ENCODE measurements around the gene CPLANE1.
"Not testable (repeated sequence)": the region's sequence is repeated elsewhere in the genome, so short reads cannot be mapped to it uniquely, and the experiment has no call there.

Gene CPLANE1

DNA sequence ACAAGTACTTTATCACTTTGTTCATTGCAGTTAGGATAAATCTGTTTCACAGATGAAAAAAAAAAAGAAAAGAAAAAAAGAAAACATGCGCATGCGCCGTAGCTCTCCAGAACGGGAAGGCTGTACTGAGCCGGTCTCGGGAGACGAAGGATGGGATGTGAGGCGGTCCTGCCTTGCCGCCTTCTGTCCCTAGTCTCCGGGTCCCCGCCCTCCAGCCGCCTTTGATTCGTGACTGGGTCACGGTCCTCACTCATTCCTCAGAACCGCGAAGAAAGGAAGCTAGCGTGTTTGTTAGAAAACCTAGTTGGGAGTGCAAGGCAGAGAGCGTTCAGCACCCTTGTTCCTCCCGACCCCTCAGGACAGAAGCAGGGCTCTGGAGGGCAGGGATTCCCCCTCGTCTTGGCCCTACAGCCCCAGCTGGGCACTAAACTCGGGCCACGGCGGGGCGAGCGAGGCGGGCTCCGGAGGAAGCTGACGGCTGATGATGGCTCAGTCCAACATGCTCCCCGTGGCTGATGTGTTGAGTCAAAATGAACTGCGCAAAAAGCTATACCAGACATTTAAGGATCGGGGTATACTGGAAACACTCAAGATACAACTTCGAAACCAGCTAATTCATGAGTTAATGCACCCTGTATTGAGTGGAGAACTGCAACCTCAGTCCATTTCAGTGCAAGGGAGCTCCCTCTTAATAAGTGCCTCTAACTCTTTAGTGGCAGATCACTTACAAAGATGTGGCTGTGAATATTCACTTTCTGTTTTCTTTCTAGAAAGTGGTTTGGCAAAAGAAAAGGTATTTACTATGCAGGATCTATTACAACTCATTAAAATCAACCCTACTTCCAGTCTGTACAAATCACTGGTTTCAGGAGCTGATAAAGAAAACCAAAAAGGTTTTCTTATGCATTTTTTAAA lies 40.0 kb downstream of the CPLANE1 start:
- DNase-seq (ENCODE audit: low read depth, low spot score) = no peak

DNA sequence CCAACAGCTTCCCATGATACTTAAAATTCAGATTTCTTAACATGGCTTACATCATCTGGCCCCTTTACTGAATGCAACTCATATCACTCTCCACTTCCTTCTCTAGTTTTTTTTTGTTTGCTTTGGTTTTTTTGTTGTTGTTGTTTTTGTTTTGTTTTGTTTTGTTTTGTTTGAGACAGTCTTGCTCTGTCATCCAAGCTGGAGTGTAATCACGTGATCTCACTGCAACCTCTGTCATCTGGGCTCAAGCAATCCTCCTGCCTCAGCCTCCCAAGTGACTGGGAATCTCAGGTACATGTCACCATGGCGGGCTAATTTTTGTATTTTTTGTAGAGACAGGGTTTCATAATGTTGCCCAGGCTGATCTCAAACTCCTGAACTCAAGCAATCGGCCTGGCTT lies 41.4 kb downstream of the CPLANE1 start:
- no peak for DNase-seq (ENCODE audit: low read depth, low spot score)

DNA sequence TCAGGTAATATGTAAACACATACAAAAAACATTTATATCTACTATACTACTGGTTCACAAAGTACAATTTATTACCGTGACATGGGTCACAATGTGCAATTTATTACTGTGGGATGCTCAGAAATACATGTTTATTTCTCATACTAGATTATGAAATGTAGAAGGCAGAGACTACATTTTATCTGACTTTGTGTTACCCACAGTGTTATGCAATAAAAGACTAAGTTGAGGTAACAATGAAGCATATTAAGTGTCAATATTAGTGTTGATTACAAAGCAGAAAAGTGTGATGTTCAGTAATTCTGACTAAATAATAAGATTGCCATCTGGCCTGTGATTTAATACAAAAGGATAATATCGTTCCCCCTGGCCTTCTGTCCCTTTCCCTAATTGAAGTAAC lies 42.4 kb downstream of the CPLANE1 start:
- DNase-seq (ENCODE audit: low read depth, low spot score) = no peak

DNA sequence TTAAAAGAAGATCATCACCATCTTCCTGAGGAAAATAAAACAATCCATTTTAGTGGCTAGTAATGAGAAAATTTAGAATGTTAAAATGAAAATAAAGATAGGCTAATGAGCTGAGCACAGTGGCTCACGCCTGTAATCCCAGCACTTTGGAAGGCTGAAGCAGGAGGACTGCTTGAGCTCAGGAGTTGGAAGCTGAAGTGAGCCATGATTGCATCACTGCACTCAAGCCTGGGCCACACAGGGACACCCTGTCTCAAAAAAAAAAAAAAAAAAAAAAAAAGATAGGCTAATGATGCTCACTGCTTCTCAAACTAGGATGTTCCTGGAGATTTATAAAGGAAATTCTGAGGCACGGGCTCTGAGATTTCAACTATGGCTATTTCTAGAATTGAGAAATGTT lies 50.3 kb downstream of the CPLANE1 start:
- DNase-seq (ENCODE audit: low read depth, low spot score) = no peak

DNA sequence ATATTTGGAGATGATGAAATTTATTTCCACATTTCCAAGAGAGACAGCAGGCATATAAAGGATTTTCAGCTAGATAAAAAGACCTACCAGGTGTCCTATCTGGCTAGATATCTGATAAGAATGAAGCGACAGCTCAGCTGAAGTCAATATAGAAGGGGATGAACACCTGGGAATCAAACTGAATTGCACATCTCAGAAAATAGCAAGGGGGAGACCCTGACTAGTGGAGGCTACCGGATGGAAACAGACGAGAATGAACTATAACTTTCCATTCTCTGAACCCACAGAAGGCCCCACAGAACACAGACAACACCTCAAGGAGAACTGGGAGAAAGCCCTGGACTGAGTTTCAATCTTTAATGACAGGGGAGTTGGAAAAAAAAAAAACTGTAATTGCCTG lies 51.1 kb downstream of the CPLANE1 start:
- no peak for DNase-seq (ENCODE audit: low read depth, low spot score)

DNA sequence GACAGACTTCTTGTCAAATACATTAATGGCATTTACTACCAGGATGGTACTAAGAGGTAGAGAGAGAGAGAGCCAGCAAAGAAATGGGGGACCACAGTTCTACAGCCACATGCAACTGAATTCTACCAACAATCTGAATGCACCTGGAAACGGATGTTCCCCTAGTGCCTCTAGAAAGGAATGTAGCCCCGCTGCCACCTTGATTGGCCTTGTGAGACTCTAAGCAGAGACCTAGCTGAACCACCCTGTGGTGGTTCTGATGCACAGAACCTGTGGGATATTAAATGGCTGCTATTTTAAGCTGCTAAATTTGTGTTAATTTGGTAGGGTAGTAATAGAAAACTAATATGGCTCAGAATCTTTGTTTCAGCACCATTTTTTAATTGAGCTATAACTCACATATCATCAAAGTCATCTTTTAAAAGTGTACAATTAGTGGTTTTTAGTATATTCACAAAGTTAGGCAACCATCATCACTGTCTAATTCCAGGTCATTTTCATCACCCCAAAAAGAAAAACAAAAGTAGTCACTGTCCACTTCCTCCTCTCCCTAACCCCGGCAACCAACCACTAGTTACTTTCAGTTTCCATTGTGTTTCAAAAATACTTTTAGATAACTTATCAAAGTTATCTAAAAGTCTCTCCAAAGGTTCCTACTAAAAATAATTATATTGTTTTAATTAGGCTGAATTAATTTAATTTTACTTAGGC lies 51.7 kb downstream of the CPLANE1 start:
- DNase-seq (ENCODE audit: low read depth, low spot score) = no peak

DNA sequence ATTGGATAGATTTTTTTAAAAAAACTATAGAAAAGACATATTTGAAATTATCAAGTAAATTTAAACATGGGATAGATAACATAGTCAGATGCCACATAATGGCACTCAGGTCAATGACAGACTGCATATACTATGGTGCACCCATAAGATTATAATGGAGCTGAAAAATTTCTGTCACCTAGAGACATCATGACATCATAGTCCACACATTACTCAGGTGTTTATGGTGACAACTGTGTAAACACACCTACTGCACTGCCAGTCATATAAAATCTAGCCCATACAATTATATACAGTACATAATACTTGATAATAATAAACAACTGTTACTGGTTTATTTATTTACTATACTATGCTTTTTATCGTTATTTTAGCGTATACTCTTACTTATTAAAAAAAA lies 58.6 kb downstream of the CPLANE1 start:
- DNase-seq (ENCODE audit: low read depth, low spot score) = no peak

DNA sequence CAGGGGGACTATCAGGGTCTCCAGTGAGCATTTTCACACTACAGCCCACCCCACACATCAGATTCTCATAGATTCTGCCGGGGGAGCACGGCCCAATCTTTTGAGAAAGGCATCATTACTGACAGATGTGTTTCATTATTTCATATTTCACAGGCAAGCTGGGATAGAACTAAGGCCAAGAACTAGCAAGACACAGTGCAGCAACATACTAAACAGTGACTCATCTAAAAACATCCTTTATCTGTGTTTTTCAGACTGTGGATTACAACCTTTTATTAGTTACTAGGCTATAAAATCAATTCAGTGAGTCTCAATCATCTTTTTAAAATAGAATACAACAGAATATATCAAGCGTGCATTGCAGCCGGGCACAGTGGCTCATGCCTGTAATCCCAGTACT lies 59.8 kb downstream of the CPLANE1 start:
- DNase-seq (ENCODE audit: low read depth, low spot score) = no peak

DNA sequence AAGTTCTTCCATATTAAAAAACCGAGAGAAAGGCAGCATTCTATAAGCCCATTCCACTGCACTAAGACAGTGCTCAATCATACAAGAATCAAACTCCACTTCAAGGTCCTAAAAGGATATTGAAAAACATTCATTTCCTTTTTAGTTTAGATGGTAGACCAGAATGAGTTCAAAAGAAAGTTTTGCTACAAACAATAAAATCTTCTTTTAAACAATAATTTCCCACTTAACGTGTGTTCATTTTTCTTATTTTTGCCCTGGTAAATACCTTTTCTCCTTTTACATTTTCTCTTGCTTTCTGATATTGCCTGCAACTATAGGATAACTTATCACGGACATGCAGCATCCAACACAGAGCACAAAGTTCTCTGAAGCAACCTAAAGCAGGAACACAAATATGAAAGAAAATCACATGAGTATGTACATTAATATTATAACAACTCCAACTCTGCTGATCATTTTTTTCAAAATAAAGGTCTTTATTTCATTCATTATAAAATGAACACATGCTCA lies 61.7 kb downstream of the CPLANE1 start:
- no peak for DNase-seq (ENCODE audit: low read depth, low spot score)

DNA sequence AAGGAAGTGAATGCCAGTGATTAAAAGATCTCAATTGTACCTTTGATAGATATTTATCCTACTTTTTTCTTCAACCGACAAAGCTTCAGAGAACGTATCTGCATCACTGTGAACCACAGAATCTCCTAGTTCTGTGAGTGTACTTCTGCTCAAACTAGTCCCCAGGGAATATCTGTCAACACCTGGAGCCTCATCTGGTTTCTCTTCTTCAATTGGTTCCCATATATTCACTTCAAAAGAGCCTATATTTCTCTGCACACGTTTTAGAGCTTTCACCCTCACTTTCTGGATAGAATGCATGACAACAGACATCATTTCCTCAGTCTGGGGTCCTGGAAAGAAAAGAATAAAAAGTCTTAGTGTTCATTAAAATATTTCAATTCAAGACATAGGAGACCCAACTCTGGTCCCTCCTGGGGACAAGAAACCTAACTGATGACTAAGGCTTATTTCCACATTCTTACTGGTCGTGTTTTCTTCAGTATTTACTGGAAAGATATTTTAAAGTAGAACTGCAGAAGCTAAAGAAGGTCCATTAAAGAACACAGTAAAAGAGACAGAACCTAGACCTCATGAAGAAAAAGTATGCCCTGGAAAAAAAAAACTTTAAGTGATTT lies 64.3 kb downstream of the CPLANE1 start:
- DNase-seq (ENCODE audit: low read depth, low spot score) = no peak

DNA sequence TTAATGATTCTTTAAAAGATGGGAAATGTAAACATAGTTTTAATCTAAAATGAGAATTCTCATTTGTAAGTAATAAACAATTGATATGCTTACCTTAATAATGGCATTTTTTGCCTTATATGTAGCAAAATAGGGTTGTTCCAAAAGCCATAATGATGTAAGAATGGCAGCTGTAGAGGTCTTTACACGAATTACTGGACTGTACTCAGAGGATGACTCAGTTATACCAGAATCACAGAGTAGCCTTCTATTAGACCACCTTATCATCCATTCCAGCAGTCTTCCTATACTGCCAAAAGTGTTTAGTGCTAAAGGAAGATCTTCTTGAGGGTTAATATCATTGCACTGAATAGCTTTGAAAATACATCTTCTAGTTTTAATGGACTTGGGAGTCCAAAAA lies 66.5 kb downstream of the CPLANE1 start:
- no peak for DNase-seq (ENCODE audit: low read depth, low spot score)

DNA sequence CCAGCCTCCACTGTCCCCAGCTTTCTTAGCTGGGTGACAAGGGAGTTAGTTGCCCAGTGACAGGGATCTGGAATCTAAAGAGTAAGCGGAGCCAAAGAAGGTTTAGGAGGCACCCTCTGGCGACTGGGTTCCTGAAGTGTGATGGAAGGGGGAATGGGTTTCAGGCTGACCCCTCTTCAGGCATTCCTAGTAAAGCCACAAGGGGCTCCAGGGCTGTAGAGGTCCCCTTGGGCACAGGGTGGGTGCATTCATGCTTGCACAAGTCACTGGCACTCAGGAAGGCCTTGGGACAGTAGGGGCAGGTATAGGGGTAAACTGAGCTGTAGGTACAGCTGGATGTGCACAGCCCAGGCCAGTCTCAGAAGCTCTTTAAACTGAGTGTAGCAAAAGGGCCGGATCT lies 74.2 kb downstream of the CPLANE1 start:
- no peak for DNase-seq (ENCODE audit: low read depth, low spot score)

DNA sequence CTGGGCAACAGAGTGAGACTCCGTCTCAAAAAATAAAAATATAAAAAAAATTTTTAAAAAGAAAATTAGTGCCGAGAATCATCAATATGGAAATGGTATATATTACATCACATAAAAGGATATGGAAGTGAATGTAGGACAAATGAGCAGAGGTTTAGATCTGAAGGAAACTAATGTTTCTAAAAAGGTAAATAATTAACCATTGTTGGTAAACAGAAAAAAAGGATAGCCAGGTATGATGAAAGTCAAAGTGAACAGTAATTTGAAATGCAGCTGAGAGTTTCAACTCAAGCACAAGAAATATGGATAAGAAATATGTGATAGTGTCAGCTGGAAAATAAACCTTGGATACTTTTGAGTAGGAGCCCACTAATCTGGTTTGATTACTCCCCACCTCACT lies 76.2 kb downstream of the CPLANE1 start:
- DNase-seq (ENCODE audit: low read depth, low spot score) = no peak

DNA sequence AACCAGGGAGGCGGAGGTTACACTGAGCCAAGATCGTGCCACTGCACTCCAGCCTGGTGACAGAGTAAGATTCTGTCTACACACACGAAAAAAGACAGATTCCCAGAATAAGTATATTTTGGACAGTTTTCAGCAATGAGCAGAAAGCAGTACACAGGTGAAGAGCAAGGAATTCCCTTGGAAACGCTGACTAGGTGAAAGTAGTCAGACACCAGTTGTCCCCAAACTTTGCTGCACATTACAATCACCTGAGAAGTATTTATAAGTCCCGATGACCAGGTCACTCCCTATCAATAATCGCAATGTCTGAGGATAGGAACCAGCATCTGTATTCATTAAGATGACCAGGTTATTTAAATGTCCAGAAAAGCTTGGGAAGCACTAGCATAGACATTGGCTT lies 78.3 kb downstream of the CPLANE1 start:
- DNase-seq (ENCODE audit: low read depth, low spot score) = no peak

DNA sequence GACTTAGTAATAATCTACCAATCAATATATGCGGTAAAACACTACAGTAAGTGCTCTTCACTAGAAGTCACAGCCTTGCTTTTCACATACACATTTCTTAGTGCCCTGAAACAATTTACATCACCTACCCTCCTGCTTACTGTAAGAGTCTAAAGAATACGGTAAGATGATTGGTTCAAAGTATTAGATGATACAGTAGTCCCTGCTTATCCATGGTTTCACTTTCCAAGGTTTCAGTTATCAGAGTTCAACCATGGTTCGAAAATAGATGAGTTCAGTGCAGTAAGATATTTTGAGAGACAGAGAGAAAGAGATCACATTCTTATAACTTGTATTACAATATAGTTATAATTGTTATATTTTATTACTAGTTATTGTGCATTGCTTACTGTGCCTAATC lies 83.0 kb downstream of the CPLANE1 start:
- no peak for DNase-seq (ENCODE audit: low read depth, low spot score)

DNA sequence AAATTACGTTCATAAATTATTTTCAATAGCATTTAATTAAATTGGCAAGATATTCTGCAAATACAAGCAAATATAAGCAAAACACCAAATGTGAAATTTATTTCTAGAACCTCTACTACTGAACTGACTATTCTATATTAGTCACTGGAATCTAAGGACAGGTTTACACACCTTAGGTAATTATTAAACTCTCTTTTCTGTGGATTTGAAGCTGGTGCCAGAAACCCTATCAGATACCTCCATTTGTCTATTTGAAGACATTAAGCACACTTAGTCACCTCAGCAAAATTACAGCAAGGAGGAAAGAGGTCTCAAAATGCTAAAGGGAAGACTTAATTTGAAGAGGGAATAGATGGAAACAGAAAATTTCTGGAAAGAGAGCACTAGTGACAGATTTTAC lies 83.4 kb downstream of the CPLANE1 start:
- DNase-seq (ENCODE audit: low read depth, low spot score) = no peak

DNA sequence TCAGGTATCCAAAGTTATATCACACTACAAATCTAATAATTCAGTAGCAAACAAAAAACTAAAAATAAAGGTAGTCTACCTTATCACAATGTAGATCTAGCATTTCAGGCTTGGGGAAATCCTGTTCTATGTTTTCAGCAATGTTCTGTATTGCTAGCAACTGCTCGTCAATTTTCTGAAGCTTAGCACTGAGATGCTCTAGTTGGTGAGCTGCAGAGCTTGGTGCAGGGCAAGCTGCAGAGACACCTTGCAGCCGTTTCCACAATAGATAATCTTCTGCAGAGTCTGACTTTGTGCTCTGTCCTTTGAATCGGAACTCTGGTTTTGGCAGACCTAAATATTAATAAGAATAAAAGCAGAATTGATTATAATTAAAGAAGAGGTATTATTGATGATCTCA lies 95.5 kb downstream of the CPLANE1 start:
- no peak for DNase-seq (ENCODE audit: low read depth, low spot score)

DNA sequence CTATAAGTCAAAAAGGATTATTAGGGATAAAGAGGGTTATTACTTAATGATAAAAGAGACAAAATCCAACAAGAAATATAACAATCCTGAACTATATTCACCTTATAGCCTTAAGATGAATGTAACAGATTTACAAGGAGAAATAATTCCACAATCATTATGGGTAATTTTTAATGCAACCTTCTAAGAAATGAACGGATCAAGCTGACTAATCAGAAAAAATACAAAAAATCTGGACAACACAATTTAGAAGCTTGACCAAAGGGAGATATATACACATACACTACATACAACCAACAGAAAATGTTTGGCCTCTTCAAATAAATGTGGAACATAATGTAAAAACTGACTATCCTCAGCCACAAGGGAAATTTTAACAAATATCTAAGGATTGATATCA lies 102.3 kb downstream of the CPLANE1 start:
- DNase-seq (ENCODE audit: low read depth, low spot score) = no peak

DNA sequence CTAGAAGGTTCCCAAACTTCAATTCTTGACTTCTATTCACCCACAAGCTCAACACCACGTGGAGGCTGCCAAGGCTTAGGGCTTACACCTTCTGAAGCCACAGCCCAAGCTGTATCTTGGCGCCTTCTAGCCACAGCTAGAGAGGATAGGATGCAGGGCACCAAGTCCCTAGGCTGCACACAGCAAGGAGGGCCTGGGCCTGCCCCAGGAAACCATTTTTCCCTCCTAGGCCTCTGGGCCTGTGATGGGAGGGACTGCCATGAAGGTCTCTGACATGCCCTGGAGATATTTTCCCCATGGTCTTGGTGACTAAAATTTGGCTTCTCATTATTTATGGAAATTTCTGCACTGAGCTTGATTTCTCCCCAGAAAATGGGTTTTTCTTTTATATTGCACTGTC lies 112.5 kb downstream of the CPLANE1 start:
- no peak for DNase-seq (ENCODE audit: low read depth, low spot score)

DNA sequence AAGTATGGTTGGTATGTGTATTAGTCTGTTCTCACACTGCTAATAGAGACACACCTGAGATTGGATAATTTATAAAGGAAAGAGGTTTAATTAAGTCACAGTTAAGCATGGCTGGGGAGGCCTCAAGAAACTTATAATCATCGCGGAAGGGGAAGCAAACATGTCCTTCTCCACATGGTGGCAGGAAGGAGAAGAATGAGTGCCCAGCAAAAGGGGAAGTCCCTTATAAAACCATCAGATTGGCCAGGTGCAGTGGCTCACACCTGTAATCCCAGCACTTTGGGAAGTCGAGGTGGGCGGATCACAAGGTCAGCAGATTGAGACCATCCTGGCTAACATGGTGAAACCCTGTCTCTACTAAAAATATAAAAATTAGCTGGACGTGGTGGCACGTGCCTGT lies 113.9 kb downstream of the CPLANE1 start:
- DNase-seq (ENCODE audit: low read depth, low spot score) = not testable (repeated sequence)

DNA sequence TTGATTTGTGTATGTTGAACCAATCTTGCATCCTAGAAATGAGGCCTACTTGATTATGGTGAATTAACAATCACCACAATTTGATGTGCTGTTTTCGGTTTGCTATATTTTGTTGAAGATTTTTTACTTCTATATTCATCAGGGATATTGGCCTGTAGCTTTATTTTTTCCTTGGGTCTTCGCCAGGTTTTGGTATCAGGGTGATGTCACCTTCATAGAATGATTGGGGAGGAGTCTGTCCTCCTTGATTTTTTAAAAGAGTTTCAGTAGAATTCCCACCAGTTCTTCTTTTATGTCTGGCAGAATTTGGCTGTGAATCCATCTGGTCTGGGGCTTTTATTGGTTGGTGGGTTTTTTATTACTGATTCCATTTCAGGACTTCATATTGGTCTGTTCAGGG lies 115.2 kb downstream of the CPLANE1 start:
- DNase-seq (ENCODE audit: low read depth, low spot score) = no peak

DNA sequence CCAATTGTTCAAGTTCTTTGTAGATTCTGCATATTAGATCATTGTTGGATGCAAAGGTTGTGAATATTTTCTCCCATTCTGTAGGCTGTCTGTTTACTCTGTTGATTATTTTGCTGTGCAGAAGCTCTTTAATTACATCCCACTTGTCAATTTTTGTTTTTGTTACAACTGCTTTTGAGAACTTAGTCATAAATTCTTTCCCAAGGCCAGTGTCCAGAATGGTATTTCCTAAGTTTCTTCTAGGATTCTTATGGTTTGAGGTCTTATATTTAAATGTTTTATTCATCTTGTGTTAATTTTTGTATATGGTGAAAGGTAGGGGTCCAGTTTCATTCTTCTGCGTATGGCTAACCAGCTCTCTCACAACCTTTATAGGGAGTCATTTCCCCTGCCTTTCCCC lies 116.5 kb downstream of the CPLANE1 start:
- DNase-seq (ENCODE audit: low read depth, low spot score) = no peak

DNA sequence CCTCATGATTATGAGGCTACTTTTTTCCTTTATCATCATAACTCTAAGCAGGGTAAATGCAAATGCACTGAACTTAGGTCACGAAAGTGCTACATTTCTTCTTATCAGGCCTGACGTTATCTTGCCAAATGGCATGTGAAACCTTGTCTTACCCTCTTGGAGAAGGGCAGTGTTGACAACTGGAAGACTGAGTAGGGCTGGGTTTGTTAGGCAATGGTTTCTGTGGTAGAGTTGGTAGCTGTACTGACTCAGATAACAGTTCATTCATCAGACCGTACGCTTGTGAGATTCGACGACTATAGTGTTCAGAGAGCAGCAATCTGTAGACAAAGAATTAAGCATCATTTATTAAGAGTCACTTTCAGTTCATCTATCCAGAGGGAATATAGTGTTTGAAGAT lies 127.7 kb downstream of the CPLANE1 start:
- no peak for DNase-seq (ENCODE audit: low read depth, low spot score)

Measured in activated CD4-positive, CD25-positive, alpha-beta regulatory T cell treated with anti-CD3 and anti-CD28 coated beads, Interleukin-2, amount 50 U/mL, for 16 hours (primary cell).